C4-2B (cell line): Measurements from ENCODE around the gene MMP15.

Experiments used
- CTCF ChIP-seq: fragments of 450-650 bp; conservative IDR thresholded peaks from 2 replicates; pipeline ENCODE4 v1.5.1; 2017; ENCODE audit warnings: mild to moderate bottlenecking
- ZFX ChIP-seq: fragments of 450-650 bp; IDR thresholded peaks from 2 replicates; pipeline ENCODE4 v1.6.1; 2017

- no peak for TF ChIP-seq CTCF
- TF ChIP-seq ZFX: no peak
These were observed 49.1 kb downstream of the MMP15 start for GRCh38 chr16:58074657-58075056.
